Keratinocyte (primary cell): ENCODE data around the gene CGGBP1. TPM values are rescaled to one million over a fixed set of nuclear protein-coding genes. Genes with fewer than 3 reads are reported as not detected.

Experiments used
- DNase-seq: peaks from one replicate; pipeline ENCODE4 v3.0.0-alpha.2; 2011; ENCODE audit warnings: low read depth, missing footprints, low spot score
- FAIRE-seq: peaks from 2 replicates; lab custom pipeline; 2011; peaks lifted over from hg19 to GRCh38; lab: Jason Lieb, UNC
- H2AFZ ChIP-seq: 2 replicates; pipeline ENCODE4 v1.6.0; 2012; ENCODE audit warnings: low read length, control low read depth, inconsistent platforms; ENCODE audit not compliant: control insufficient read depth
- H3K27ac ChIP-seq: 2 replicates; pipeline ENCODE4 v1.5.1; 2011; ENCODE audit warnings: low read length; ENCODE audit not compliant: control insufficient read depth, insufficient read depth
- H3K27me3 ChIP-seq: 3 replicates; pipeline ENCODE4 v1.6.0; 2011; ENCODE audit warnings: low read length; ENCODE audit not compliant: control insufficient read depth, insufficient read depth; ENCODE audit errors: extremely low read depth
- H3K36me3 ChIP-seq, 2 experiments: 2 replicates in 1 of 2; 3 replicates in 1 of 2; pipeline ENCODE4 v1.5.1; 2011; ENCODE audit warnings: low read length in 2 of 2, mild to moderate bottlenecking in 1 of 2; ENCODE audit not compliant: control insufficient read depth in 2 of 2, insufficient read depth in 2 of 2; ENCODE audit errors: extremely low read depth in 1 of 2
- H3K4me1 ChIP-seq: 3 replicates; pipeline ENCODE4 v1.5.1; 2011; ENCODE audit warnings: low read length; ENCODE audit not compliant: control insufficient read depth, insufficient read depth; ENCODE audit errors: extremely low read depth
- H3K4me2 ChIP-seq: 3 replicates; pipeline ENCODE4 v1.6.0; 2011; ENCODE audit warnings: low read depth, low read length; ENCODE audit not compliant: control insufficient read depth, insufficient read depth; ENCODE audit errors: extremely low read depth
- H3K4me3 ChIP-seq, 3 experiments: fragments of 200-600 bp in 1 of 3; sonication (generic) in 1 of 3; 2 replicates in 2 of 3; 3 replicates in 1 of 3; pipeline ENCODE4 v1.5.1; 2011 to 2016; ENCODE audit warnings: low read length in 3 of 3, mild to moderate bottlenecking in 3 of 3, control low read depth in 2 of 3, inconsistent platforms in 1 of 3, low read depth in 1 of 3, mixed read lengths in 1 of 3, mixed run types in 1 of 3, moderate library complexity in 1 of 3; ENCODE audit not compliant: control insufficient read depth in 2 of 3, insufficient read depth in 2 of 3; ENCODE audit errors: extremely low read depth in 1 of 3
- H3K79me2 ChIP-seq: 2 replicates; pipeline ENCODE4 v1.6.0; 2012; ENCODE audit warnings: low read length; ENCODE audit not compliant: control insufficient read depth, insufficient read depth
- H3K9ac ChIP-seq: 3 replicates; pipeline ENCODE4 v1.6.0; 2011; ENCODE audit warnings: low read length; ENCODE audit not compliant: control insufficient read depth, insufficient read depth; ENCODE audit errors: extremely low read depth
- H3K9me1 ChIP-seq: 3 replicates; pipeline ENCODE4 v1.6.0; 2011; ENCODE audit warnings: low read length; ENCODE audit not compliant: control insufficient read depth, insufficient read depth; ENCODE audit errors: extremely low read depth
- H3K9me3 ChIP-seq: 2 replicates; pipeline ENCODE4 v1.5.1; 2012; ENCODE audit warnings: low read depth, low read length; ENCODE audit not compliant: control insufficient read depth
- H4K20me1 ChIP-seq: 3 replicates; pipeline ENCODE4 v1.6.0; 2011; ENCODE audit warnings: low read length; ENCODE audit not compliant: control insufficient read depth, insufficient read depth; ENCODE audit errors: extremely low read depth
- CTCF ChIP-seq, 3 experiments: IDR thresholded peaks in 1 of 3; conservative IDR thresholded peaks in 1 of 3; optimal IDR thresholded peaks in 1 of 3; 2 replicates in 2 of 3; 3 replicates in 1 of 3; pipeline versions ENCODE3 to v1.5.1; 2011; ENCODE audit warnings: low read length in 3 of 3, mild to moderate bottlenecking in 3 of 3, moderate library complexity in 2 of 3, control low read depth in 1 of 3, inconsistent platforms in 1 of 3; ENCODE audit not compliant: insufficient read depth in 2 of 3; ENCODE audit errors: extremely low read depth in 1 of 3
- EZH2 ChIP-seq: IDR thresholded peaks from one replicate; pipeline ENCODE4 v1.6.1; 2012; ENCODE audit warnings: inconsistent platforms, mild to moderate bottlenecking, low read length, moderate library complexity
- dilution Hi-C: fragments of 300-500 bp; cut with MboI; formaldehyde crosslinking; loops from one replicate; pipeline ENCODE4 v1.7.0; 2020; ENCODE audit warnings: low sequenced_read_pairs; ENCODE audit not compliant: extremely low pct_ligation_motif_present
- polyA plus RNA-seq, 5 experiments: library from polyadenylated mRNA; depleted of rRNA in 3 of 5; stranded (reverse) in 3 of 5; stranded (forward) in 1 of 5; unstranded in 1 of 5; fragments of >200 nt; gene quantifications; 1 replicate in 1 of 5; 2 replicates in 3 of 5; 3 replicates in 1 of 5; pipeline versions ENCODE4 v1.2.1 to v1.2.3, GENCODE V29; 2011 to 2012; ENCODE audit warnings: missing spikeins in 2 of 5, low read depth in 1 of 5, low replicate concordance in 1 of 5

CGGBP1 gene
- polyA plus RNA-seq, 1 donor (not counting 4 experiments of a cell fraction or from before 2014, with no cell fraction given), result 43.3 TPM

- H3K9me3 ChIP-seq, result no peaks in the 10 kb centered on the region
- no peak overlapping the region for H3K9ac ChIP-seq
- no peaks in the 10 kb centered on the region for H3K4me1 ChIP-seq
- H3K27ac ChIP-seq, result no peak overlapping the region
- no peaks in the 10 kb centered on the region for H3K79me2 ChIP-seq
- dilution Hi-C loops, result loop anchor here (25.0 kb wide), 1 partner anchor 499 kb away; no protein-coding TSS in a partner anchor
- no peaks in the 10 kb centered on the region for H3K27me3 ChIP-seq
- no peaks in the 10 kb centered on the region for H4K20me1 ChIP-seq
- DNase-seq (no peak), FAIRE-seq (no peak)
- H3K36me3 ChIP-seq, result no peaks in the 10 kb centered on the region
- no peaks in the 10 kb centered on the region for H3K9me1 ChIP-seq
- H3K4me2 ChIP-seq, result no peak overlapping the region
- TF ChIP-seq CTCF (optimal IDR thresholded peaks at IDR 0.05 in 1 of 3, IDR thresholded peaks at IDR 0.05 in 1 of 3, conservative IDR thresholded peaks at IDR 0.05 in 1 of 3; ENCODE audit: extremely low read depth in 1 of 3, insufficient read depth in 2 of 3, low read length in 3 of 3) (no peak), EZH2 (no peak)
- H2AFZ ChIP-seq, result no peak overlapping the region
- no peak overlapping the region for H3K4me3 ChIP-seq
Observed at GRCh38 chr3:88010810-88011209, 48.0 kb downstream of the CGGBP1 start.

- no peak for FAIRE-seq
Observed at GRCh38 chr3:88009066-88009465, 49.7 kb downstream of the CGGBP1 start.

More at GRCh38 chr3:88009066-88009465, 49.7 kb downstream of the CGGBP1 start:
- no peaks in the 10 kb centered on the region for H3K4me1 ChIP-seq
- no peaks in the 10 kb centered on the region for H3K9me3 ChIP-seq
- TF ChIP-seq CTCF (optimal IDR thresholded peaks at IDR 0.05 in 1 of 3, IDR thresholded peaks at IDR 0.05 in 1 of 3, conservative IDR thresholded peaks at IDR 0.05 in 1 of 3; ENCODE audit: extremely low read depth in 1 of 3, insufficient read depth in 2 of 3, low read length in 3 of 3) (no peak), EZH2 (no peak)
- dilution Hi-C loops, result loop anchor here (25.0 kb wide), 1 partner anchor 497 kb away; no protein-coding TSS in a partner anchor
- no peak overlapping the region for H3K9ac ChIP-seq
- DNase-seq, result no peak
- H3K9me1 ChIP-seq, result no peaks in the 10 kb centered on the region
- H3K79me2 ChIP-seq, result no peaks in the 10 kb centered on the region
- H3K36me3 ChIP-seq, result no peaks in the 10 kb centered on the region
- H2AFZ ChIP-seq, result no peak overlapping the region
- H3K27me3 ChIP-seq, result no peaks in the 10 kb centered on the region
- H3K4me2 ChIP-seq, result no peak overlapping the region
- no peaks in the 10 kb centered on the region for H4K20me1 ChIP-seq
- no peak overlapping the region for H3K4me3 ChIP-seq
- no peak overlapping the region for H3K27ac ChIP-seq
